Activated CD4-positive, alpha-beta T cell treated with anti-CD3 and anti-CD28 coated beads for 36 hours (primary cell): ENCODE results near the gene KCTD13. TPM values are rescaled to one million over a fixed set of nuclear protein-coding genes. Genes with fewer than 3 reads are reported as not detected.
"Not testable (repeated sequence)": the region's sequence is repeated elsewhere in the genome, so short reads cannot be mapped to it uniquely, and the experiment has no call there.

ENCODE experiments used
- ATAC-seq: fragments of 200-7000 bp; cut with Tn5 transposase; one replicate; pipeline ENCODE4 v1.10.0; 2021; ENCODE audit warnings: mild to moderate bottlenecking, moderate library complexity
- CTCF ChIA-PET: fragments of 350-600 bp; sonication (Branson Sonifier 250); formaldehyde crosslinking; loops from one replicate; lab custom pipeline; 2021; ENCODE audit warnings: antibody characterized with exemption; lab: Charles Lee
- POLR2A ChIA-PET: fragments of 350-600 bp; sonication (Branson Sonifier 250); formaldehyde crosslinking; loops from one replicate; lab custom pipeline; 2021; ENCODE audit warnings: antibody characterized with exemption, inconsistent platforms; lab: Charles Lee
- DNase-seq: peaks from one replicate; pipeline ENCODE4 v3.0.0-alpha.2; 2020
- H3K27ac Mint-ChIP-seq: one replicate; pipeline ENCODE4 v1.8.0; 2021; ENCODE audit warnings: mixed read lengths
- H3K27me3 Mint-ChIP-seq: one replicate; pipeline ENCODE4 v1.8.0; 2021; ENCODE audit warnings: mixed read lengths
- H3K36me3 Mint-ChIP-seq: one replicate; pipeline ENCODE4 v1.8.0; 2021; ENCODE audit warnings: low read depth, mixed read lengths
- H3K4me1 Mint-ChIP-seq: one replicate; pipeline ENCODE4 v1.8.0; 2021; ENCODE audit warnings: mixed read lengths
- H3K4me3 Mint-ChIP-seq: one replicate; pipeline ENCODE4 v1.8.0; 2021; ENCODE audit warnings: mild to moderate bottlenecking, moderate library complexity, mixed read lengths
- H3K9me3 Mint-ChIP-seq: one replicate; pipeline ENCODE4 v1.8.0; 2021; ENCODE audit warnings: low read depth, mixed read lengths
- intact Hi-C, 2 experiments: fragments of 100-400 bp; cut with DNase I in 1 of 2; cut with micrococcal nuclease in 1 of 2; formaldehyde crosslinking; loops; one replicate each; pipeline versions ENCODE4 v1.14.2 to v1.15.1; 2022 to 2024; cut with DNase I, micrococcal nuclease
- total RNA-seq, 2 experiments: library from RNA; stranded (reverse); gene quantifications; one replicate each; pipeline ENCODE4 v1.2.3, GENCODE V29; 2021

KCTD13 gene
- total RNA-seq, 2 experiments from 2014 or later = 30.4 to 33.4 TPM

- ChIA-PET CTCF (interaction anchor here (1.1 kb wide), 1 partner anchor 9 kb away, joined by 3 read pairs; no protein-coding TSS in a partner anchor), POLR2A (no interaction called here)
- Mint-ChIP-seq H3K4me3 (no peak overlapping the region), H3K27me3 (peaks cover 4% of the 10 kb centered on the region), H3K9me3 (peaks cover 3% of the 10 kb centered on the region), H3K4me1 (peaks cover under 1% of the 10 kb centered on the region), H3K27ac (no peak overlapping the region), H3K36me3 (peaks cover 2% of the 10 kb centered on the region)
- DNase-seq (no peak), ATAC-seq (no peak)
- intact Hi-C loops = no loop called here
These were observed 21.9 kb upstream of the KCTD13 start for GRCh38 chr16:29947897-29948296.

DNA sequence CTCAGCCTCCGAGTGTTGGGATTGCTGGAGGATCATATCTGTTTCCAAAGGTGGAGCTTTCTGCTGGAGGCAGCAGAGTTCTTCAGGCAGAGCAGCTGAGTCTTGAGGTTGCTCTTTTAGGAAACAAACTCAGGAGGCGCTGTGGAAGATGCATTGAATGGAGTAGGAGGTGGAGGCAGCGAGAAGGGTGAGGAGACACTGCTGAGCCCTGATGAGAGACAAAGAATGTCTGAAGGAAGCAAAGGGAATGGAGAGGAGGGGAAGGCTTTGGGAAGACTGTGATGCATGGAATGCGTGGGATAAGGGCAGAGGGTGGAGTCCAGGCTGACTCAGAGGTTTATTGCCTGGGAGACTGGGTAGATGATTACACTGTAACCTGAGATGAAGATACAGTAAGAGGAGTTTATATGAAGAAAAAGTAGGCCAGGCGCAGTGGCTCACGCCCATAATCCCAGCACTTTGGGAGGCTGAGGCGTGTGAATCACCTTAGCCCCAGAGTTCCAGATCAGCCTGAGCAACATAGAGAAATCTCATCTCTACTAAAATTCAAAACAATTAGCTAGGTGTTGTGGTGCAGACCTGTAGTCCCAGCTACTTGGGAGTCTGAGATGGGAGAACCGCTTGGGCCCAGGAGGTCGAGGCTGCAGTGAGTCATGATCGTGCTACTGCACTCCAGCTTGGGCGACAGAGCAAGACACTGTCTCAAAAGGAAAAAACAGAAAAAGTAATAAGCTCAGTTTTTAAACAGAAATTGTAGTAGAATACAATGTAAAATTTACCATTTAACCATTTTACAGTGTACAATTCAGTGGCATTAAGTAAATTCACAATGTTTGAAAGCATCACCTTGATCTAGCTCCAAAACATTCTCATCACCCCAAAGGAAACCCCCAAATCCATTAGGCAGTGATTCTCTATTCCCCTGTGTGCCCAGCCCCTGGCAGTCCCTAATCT lies 18.1 kb upstream of the KCTD13 start:
- intact Hi-C loops = loop anchor here in 1 of 2 experiments (5.0 kb wide), 1 partner anchor 97 kb away; no protein-coding TSS in a partner anchor
- DNase-seq (no peak), ATAC-seq (no peak)
- no peaks in the 10 kb centered on the region for H3K9me3 Mint-ChIP-seq
- H3K4me3 Mint-ChIP-seq = no peak overlapping the region
- CTCF ChIA-PET = interaction anchor here (0.7 to 1.2 kb wide), 4 partner anchors 9 to 400 kb away, joined by 3 to 4 read pairs (median 4); no protein-coding TSS in a partner anchor
- no peaks in the 10 kb centered on the region for H3K36me3 Mint-ChIP-seq
- peaks cover 3% of the 10 kb centered on the region for H3K27me3 Mint-ChIP-seq
- peaks cover 2% of the 10 kb centered on the region for H3K4me1 Mint-ChIP-seq
- no peak overlapping the region for H3K27ac Mint-ChIP-seq
- POLR2A ChIA-PET = no interaction called here

- POLR2A ChIA-PET = no interaction called here
- intact Hi-C loops = loop anchor here in 1 of 2 experiments (5.0 kb wide), 1 partner anchor 93 kb away; no protein-coding TSS in a partner anchor
These were observed 14.6 kb upstream of the KCTD13 start for GRCh38 chr16:29940656-29941055.

DNA sequence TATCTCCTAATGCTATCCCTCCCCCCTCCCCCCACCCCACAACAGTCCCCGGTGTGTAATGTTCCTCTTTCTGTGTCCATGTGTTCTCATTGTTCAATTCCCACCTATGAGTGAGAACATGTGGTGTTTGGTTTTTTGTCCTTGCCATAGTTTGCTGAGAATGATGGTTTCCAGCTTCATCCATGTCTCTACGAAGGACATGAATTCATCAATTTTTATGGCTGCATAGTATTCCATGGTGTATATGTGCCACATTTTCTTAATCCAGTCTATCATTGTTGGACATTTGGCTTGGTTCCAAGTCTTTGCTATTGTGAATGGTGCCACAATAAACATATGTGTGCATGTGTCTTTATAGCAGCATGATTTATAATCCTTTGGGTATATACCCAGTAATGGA lies 5.7 kb upstream of the KCTD13 start:
- H3K27me3 Mint-ChIP-seq, H3K9me3 Mint-ChIP-seq, DNase-seq, H3K4me3 Mint-ChIP-seq, POLR2A ChIA-PET, H3K4me1 Mint-ChIP-seq, ATAC-seq, H3K27ac Mint-ChIP-seq, intact Hi-C loops, H3K36me3 Mint-ChIP-seq: not testable (repeated sequence)
- CTCF ChIA-PET = interaction anchor here (1.0 kb wide), 1 partner anchor 161 kb away, joined by 5 read pairs; no protein-coding TSS in a partner anchor

More at GRCh38 chr16:29940656-29941055, 14.6 kb upstream of the KCTD13 start:
- Mint-ChIP-seq H3K9me3 (no peaks in the 10 kb centered on the region), H3K27ac (no peak overlapping the region), H3K27me3 (peaks cover 3% of the 10 kb centered on the region), H3K36me3 (no peaks in the 10 kb centered on the region), H3K4me3 (no peak overlapping the region), H3K4me1 (peaks cover 2% of the 10 kb centered on the region)
- DNase-seq (no peak), ATAC-seq (no peak)
- CTCF ChIA-PET = no interaction called here

- CTCF ChIA-PET = interaction anchor here (0.6 to 1.7 kb wide), 10 partner anchors 10 to 739 kb away, joined by 3 to 7 read pairs (median 3); partner anchors contain the start of genes CDIPT and TMEM219
These were observed 1.3 kb upstream of the KCTD13 start for GRCh38 chr16:29927070-29927905.

DNA sequence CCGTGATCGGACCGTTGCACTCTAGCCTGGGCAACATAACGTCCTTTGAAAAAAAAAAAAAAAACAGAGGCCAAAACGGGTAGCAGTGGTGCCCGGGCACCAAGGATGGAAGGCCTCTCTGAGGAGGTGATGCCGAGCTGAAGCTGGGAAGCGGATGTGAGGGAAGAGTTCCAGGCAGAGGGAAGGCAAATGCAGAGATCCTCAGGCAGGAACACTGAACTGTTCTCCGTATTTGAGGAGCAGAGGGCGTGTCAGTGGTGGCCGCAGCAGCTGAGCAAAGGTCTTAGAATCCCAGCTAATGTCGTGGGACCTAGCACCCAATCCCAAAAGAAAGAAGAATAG lies 656 bp upstream of the KCTD13 start:
- Mint-ChIP-seq H3K27ac (peak overlapping the region; percentile 95), H3K9me3 (no peaks in the 10 kb centered on the region), H3K27me3 (no peaks in the 10 kb centered on the region), H3K4me1 (peaks cover 32% of the 10 kb centered on the region), H3K4me3 (peak overlapping the region; percentile 82), H3K36me3 (peaks cover 14% of the 10 kb centered on the region)
- DNase-seq (no peak), ATAC-seq (no peak)
- ChIA-PET POLR2A (interaction anchor here (0.6 to 2.0 kb wide), 5 partner anchors 10 to 109 kb away, joined by 4 to 8 read pairs (median 5); partner anchors contain the start of gene TAOK2), CTCF (interaction anchor here (0.6 to 1.7 kb wide), 8 partner anchors 10 to 227 kb away, joined by 3 to 7 read pairs (median 4); partner anchors contain the start of genes CDIPT and TMEM219)
- intact Hi-C loops = loop anchor here (1.0 to 2.0 kb wide), 8 partner anchors 26 to 136 kb away; partner anchors contain the start of genes ASPHD1 (in 2 of the 2), CDIPT (in 2 of the 2), INO80E (in 1 of the 2) and KIF22 (in 1 of the 2)

More at GRCh38 chr16:29927070-29927905, 1.3 kb upstream of the KCTD13 start:
- Mint-ChIP-seq H3K27me3 (no peaks in the 10 kb centered on the region), H3K27ac (peak overlapping the region; percentile 95), H3K36me3 (peaks cover 14% of the 10 kb centered on the region), H3K4me3 (peak overlapping the region; percentile 82), H3K4me1 (peaks cover 32% of the 10 kb centered on the region), H3K9me3 (no peaks in the 10 kb centered on the region)
- POLR2A ChIA-PET = interaction anchor here (0.8 to 2.0 kb wide), 4 partner anchors 11 to 66 kb away, joined by 4 to 8 read pairs (median 6); partner anchors contain the start of gene TAOK2
- ATAC-seq (no peak), DNase-seq (no peak)
- intact Hi-C loops = loop anchor here in 1 of 2 experiments (2.0 kb wide), 1 partner anchor 34 kb away; no protein-coding TSS in a partner anchor

- intact Hi-C loops = no loop called here
- peak overlapping the region; percentile 68 for H3K27ac Mint-ChIP-seq
- CTCF ChIA-PET = interaction anchor here (0.7 to 1.7 kb wide), 6 partner anchors 8 to 225 kb away, joined by 4 to 7 read pairs (median 6); partner anchors contain the start of genes HIRIP3, INO80E, KIF22 and TMEM219
- peak overlapping the region; percentile 82 for H3K4me3 Mint-ChIP-seq
- POLR2A ChIA-PET = interaction anchor here (0.6 to 2.0 kb wide), 5 partner anchors 9 to 260 kb away, joined by 4 to 8 read pairs (median 6); partner anchors contain the start of gene TAOK2
- DNase-seq (peak; percentile 16), ATAC-seq (peak; percentile 2)
- H3K27me3 Mint-ChIP-seq = no peaks in the 10 kb centered on the region
- H3K9me3 Mint-ChIP-seq = no peaks in the 10 kb centered on the region
- H3K4me1 Mint-ChIP-seq = peaks cover 37% of the 10 kb centered on the region
- peaks cover 23% of the 10 kb centered on the region for H3K36me3 Mint-ChIP-seq
These were observed 795 bp downstream of the KCTD13 start for GRCh38 chr16:29925105-29925756.

- ChIA-PET CTCF (interaction anchor here (0.6 to 2.1 kb wide), 2 partner anchors 109 to 167 kb away, joined by 3 to 18 read pairs; no protein-coding TSS in a partner anchor), POLR2A (interaction anchor here (0.6 kb wide), 1 partner anchor 74 kb away, joined by 4 read pairs; no protein-coding TSS in a partner anchor)
- ATAC-seq (no peak), DNase-seq (no peak)
- Mint-ChIP-seq H3K4me3 (no peak overlapping the region), H3K27ac (no peak overlapping the region), H3K9me3 (no peaks in the 10 kb centered on the region), H3K4me1 (peaks cover 37% of the 10 kb centered on the region), H3K36me3 (peaks cover 27% of the 10 kb centered on the region), H3K27me3 (no peaks in the 10 kb centered on the region)
- intact Hi-C loops = no loop called here
These were observed 3.0 kb downstream of the KCTD13 start for GRCh38 chr16:29922986-29923501.

- H3K27ac Mint-ChIP-seq = no peak overlapping the region
- peaks cover 27% of the 10 kb centered on the region for H3K36me3 Mint-ChIP-seq
- ATAC-seq = no peak
- no peaks in the 10 kb centered on the region for H3K9me3 Mint-ChIP-seq
- intact Hi-C loops = no loop called here
- H3K27me3 Mint-ChIP-seq = no peaks in the 10 kb centered on the region
- peaks cover 33% of the 10 kb centered on the region for H3K4me1 Mint-ChIP-seq
- POLR2A ChIA-PET = interaction anchor here (0.6 kb wide), 2 partner anchors 75 to 492 kb away, joined by 4 to 9 read pairs; no protein-coding TSS in a partner anchor
- CTCF ChIA-PET = interaction anchor here (0.5 to 2.1 kb wide), 4 partner anchors 15 to 166 kb away, joined by 3 to 18 read pairs (median 4); no protein-coding TSS in a partner anchor
- DNase-seq = no peak
- H3K4me3 Mint-ChIP-seq = no peak overlapping the region
These were observed 3.7 kb downstream of the KCTD13 start for GRCh38 chr16:29922326-29922725.
